Measurements from ENCODE around the gene SAMM50. TPM values are rescaled to one million over a fixed set of nuclear protein-coding genes. Genes with fewer than 3 reads are reported as not detected.

The SAMM50 gene
- polyA plus RNA-seq, 1 experiment: 61.7 TPM

GRCh38 chr22:43944670-43945430 is 10.4 kb upstream of the SAMM50 start:
- no peaks in the 10 kb centered on the region for H3K9me3 ChIP-seq (ENCODE audit: control insufficient read depth, insufficient read depth, low read length)
- ChIA-PET CTCF (interaction anchor here (0.6 to 2.5 kb wide), 7 partner anchors 8 to 62 kb away, joined by 3 to 19 read pairs (median 11); no protein-coding TSS in a partner anchor), POLR2A (no interaction called here)
- H3K27ac ChIP-seq (ENCODE audit: low read depth, low read length): no peak overlapping the region
- H3K4me3 ChIP-seq (ENCODE audit: low read depth, low read length): no peak overlapping the region
- DNase-seq (ENCODE audit: low read depth, low spot score): no peak
- no peak for TF ChIP-seq CTCF (IDR thresholded peaks at IDR 0.05; ENCODE audit: low read depth, low read length)
- H3K27me3 ChIP-seq (ENCODE audit: control insufficient read depth, insufficient read depth, low read length): no peaks in the 10 kb centered on the region

GRCh38 chr22:43945632-43946383 is 9.4 kb upstream of the SAMM50 start:
- no peaks in the 10 kb centered on the region for H3K27me3 ChIP-seq (ENCODE audit: control insufficient read depth, insufficient read depth, low read length)
- POLR2A ChIA-PET: interaction anchor here (0.7 kb wide), 1 partner anchor 22 kb away, joined by 3 read pairs; the partner anchor contains the start of gene PNPLA3
- H3K27ac ChIP-seq (ENCODE audit: low read depth, low read length): no peak overlapping the region
- H3K4me3 ChIP-seq (ENCODE audit: low read depth, low read length): no peak overlapping the region
- CTCF ChIA-PET: interaction anchor here (0.5 to 2.5 kb wide), 23 partner anchors 9 to 681 kb away, joined by 3 to 19 read pairs (median 5); partner anchors contain the start of genes PNPLA3 and SAMM50
- H3K9me3 ChIP-seq (ENCODE audit: control insufficient read depth, insufficient read depth, low read length): no peaks in the 10 kb centered on the region
- TF ChIP-seq CTCF (IDR thresholded peaks at IDR 0.05; ENCODE audit: low read depth, low read length): peak; percentile 78
- no peak for DNase-seq (ENCODE audit: low read depth, low spot score)

- TF ChIP-seq CTCF (IDR thresholded peaks at IDR 0.05; ENCODE audit: low read depth, low read length): 0 out of 2 replicates have a peak, but pooled peaks have one; percentile 2
- DNase-seq (ENCODE audit: low read depth, low spot score): no peak
- Histone ChIP-seq H3K4me3 (ENCODE audit: low read depth, low read length) (no peak overlapping the region), H3K27ac (ENCODE audit: low read depth, low read length) (no peak overlapping the region), H3K27me3 (ENCODE audit: control insufficient read depth, insufficient read depth, low read length) (no peaks in the 10 kb centered on the region), H3K9me3 (ENCODE audit: control insufficient read depth, insufficient read depth, low read length) (no peaks in the 10 kb centered on the region)
- POLR2A ChIA-PET: interaction anchor here (0.7 kb wide), 1 partner anchor 23 kb away, joined by 3 read pairs; the partner anchor contains the start of gene PNPLA3
- CTCF ChIA-PET: interaction anchor here (0.5 to 2.5 kb wide), 19 partner anchors 8 to 681 kb away, joined by 3 to 19 read pairs (median 5); partner anchors contain the start of genes PNPLA3 and SAMM50
These were observed 8.9 kb upstream of the SAMM50 start for GRCh38 chr22:43946384-43946667.

- CTCF ChIA-PET: interaction anchor here (0.6 kb wide), 1 partner anchor 694 kb away, joined by 3 read pairs; no protein-coding TSS in a partner anchor
- Histone ChIP-seq H3K27ac (ENCODE audit: low read depth, low read length) (no peak overlapping the region), H3K9me3 (ENCODE audit: control insufficient read depth, insufficient read depth, low read length) (no peaks in the 10 kb centered on the region), H3K27me3 (ENCODE audit: control insufficient read depth, insufficient read depth, low read length) (no peaks in the 10 kb centered on the region), H3K4me3 (ENCODE audit: low read depth, low read length) (no peak overlapping the region)
- POLR2A ChIA-PET: no interaction called here
- TF ChIP-seq CTCF (IDR thresholded peaks at IDR 0.05; ENCODE audit: low read depth, low read length): no peak
- no peak for DNase-seq (ENCODE audit: low read depth, low spot score)
These were observed 6.3 kb upstream of the SAMM50 start for GRCh38 chr22:43948836-43949406.

Data from AG04450 (cell line).